GM18517 (cell line): ENCODE measurements around the gene USP19.

Experiments
- ATAC-seq: cut with Tn5 transposase; IDR thresholded peaks from one replicate; pipeline ENCODE4 v1.9.1; 2021; ENCODE audit warnings: mild to moderate bottlenecking, moderate library complexity; ENCODE audit not compliant: unreplicated experiment

Gene USP19

GRCh38 chr3:49134471-49135265, 14.0 kb upstream of the USP19 start:
- ATAC-seq, result no peak

DNA sequence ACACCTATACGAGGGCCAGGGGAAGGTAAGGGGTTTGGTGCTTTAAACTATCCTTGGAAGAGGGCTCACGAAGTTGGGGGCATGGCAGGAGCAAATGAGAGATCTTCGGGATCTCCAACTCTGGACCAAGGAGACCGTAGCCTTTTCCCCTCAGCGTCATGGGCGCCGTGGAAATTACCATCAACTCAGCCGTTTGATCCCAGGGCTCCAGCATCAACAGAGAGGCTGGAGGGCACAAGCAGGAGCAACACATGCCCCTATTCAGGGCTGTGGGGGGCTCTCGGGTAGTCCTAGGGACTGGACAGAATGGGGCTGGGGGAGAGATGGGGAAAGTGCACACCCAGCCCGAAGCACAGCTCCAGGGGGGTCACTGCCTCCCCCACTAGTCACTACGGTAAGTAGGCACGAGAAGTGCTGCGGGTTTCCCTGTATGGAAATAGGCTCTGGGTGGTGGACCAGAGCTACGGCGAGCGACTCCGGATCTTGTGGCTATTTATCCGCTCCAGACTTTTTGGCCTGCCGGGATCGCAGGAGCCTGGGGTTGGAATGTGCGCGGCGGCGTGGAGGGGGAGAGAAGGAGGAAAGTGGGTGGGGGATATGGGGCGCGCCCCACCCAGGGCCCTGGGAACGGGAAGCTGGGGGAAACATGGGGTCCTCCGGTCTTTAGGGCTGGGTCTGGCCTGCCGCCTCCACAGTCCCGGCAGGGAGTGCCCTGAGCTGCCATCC, 12.8 kb upstream of the USP19 start:
- no peak for ATAC-seq

DNA sequence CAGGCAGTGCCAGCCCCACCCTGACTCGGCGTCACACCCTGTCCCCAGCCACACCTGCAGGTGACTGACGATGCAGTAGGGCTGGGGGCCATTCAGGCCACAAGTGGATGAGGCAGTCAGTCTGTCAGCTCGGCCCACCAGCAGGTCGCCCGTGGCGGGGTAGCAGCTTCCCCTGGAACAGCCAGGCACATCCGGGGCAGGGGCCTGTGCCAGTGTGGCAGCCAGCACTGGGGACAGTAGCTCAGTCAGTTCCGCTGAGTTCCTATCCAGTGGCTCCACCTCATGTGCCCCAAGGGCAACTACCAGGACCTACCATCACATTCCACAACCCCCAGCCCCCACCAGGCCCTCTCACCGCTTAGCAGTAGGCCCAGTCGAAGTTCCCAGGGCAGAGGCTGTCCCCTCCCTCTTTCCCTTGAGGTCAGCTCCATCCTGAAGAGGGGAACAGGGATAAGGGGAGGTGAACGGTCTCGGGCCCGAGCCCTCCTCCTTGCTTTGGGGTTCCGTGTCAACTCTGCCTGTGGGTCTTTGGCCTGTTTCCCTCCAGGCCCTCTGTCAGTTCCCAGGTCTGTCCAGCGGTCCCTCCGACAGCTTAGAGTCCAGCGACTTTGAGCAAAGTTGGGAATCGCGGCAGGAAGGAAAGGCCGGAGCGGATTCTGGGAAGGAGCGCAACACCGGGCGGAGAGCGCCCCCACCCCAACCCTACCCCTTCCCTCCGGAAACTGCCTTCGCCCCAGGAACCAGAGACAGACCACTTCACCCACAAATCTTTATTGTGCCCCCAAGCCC, 12.0 kb upstream of the USP19 start, which contains the start of gene LAMB2:
Gene LAMB2, minus strand, starts transcription at position 614 of the 789 bp plus-strand sequence. Its CDS starts 183 bp downstream, at position 431.
- ATAC-seq, result no peak

GRCh38 chr3:49132073-49132436, 11.4 kb upstream of the USP19 start:
- ATAC-seq, result no peak

GRCh38 chr3:49131576-49131975, 11.0 kb upstream of the USP19 start:
- ATAC-seq, result no peak

DNA sequence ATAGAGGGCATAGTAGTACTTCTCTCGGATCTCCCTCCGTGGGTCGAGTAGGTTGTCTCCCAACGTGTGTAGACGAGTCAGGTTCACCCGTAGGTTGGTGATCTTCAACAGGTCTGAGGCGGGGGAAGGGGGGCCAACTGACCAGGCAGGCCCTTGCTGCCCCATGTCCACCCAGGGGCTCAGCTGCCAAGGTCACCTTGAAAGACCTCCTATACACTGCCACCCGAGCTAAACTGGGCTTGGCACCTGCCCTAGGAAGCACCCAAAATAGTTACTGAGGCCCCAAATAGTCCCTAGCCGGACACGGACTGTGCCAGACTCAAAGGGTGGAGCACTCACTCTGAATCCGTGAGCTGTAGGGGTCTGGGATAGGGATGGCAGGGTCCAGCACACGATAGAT, 10.4 kb upstream of the USP19 start:
- ATAC-seq, result no peak

DNA sequence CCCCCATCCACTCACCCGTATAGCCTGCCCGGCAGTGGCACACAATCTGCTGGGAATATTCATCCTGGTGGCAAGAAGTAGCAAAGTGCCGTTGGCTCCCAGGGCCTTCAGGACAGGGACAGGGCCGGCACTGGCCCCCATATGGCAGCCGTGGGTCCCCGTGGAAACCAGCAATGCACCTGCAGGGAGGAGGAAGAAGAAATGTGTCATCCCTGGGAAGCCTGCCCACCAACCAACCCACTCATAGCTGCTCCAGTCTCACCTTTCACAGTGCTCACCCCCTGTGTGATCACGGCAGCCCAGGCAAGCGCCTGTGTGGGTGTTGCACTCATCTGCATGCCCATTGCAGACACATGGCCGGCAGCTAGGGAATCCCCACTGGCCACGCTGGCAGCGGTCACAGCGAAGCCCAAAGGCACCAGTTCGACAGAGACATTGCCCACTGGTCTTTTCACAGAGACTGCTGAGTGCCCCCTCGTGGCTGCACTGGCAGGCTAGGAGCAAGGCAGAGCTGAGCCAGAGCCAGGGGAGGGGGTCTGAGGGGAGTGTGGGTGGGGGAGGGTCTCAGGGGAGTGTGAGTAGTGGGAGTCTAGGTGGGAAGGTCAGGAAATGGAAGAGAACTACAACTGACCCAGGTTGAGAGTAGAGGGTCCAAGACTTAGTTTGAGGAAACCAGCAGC, 4.5 kb upstream of the USP19 start:
- no peak for ATAC-seq

DNA sequence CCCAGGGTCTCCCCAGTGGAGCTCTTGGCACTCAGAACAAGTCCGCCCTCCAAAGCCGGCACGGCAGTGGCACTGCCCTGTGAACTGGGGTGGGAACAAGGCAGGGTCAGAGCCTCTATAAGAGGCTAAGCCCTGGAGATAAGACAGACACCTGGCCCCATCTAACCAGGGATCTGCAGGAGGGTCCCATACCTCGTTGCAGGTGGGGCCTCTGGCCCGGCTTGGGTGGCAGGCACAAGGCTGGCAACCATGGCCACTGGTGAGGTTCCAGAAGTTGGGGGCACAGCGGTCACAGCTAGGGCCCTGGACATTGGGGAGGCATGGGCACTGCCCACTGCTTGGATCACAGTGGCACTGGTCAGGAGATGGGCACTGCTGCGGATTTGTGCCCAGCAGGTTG, 3.6 kb upstream of the USP19 start:
- no peak for ATAC-seq

- no peak for ATAC-seq
Measured at GRCh38 chr3:49123687-49124086, 3.1 kb upstream of the USP19 start.

DNA sequence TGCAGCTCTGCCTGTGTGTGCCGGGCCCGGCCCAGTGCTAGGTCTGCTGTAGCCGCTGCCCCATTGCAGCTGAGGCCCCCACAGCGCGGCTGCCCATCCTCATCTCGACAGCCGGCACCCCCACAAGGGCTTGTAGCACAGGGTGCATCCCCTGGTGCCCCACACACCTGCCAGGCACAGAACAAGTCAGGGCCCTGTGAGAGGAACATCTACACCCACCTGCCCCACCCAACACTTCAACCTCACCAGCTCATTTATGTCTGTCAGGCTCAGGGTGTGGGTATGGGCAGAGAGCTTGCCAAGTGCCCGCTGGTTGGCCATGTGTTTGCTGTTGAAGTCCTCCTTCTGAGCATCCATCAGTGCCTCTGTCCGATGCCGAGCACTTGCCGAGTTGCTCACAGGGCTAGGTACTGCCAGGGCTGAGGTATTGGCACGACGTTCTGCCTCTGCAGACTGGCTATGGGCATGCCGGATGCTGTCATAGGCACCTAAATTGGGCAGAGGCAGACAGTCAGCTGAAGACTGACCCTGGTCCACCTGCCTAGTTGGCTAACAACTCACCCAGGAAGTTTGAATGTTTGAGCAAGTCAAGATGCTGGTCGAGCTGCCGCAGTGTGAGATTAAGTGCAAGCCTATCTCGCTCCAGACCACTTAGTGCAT, 2.4 kb upstream of the USP19 start:
- no peak for ATAC-seq

GRCh38 chr3:49122451-49122850, 1.8 kb upstream of the USP19 start:
- ATAC-seq, result no peak

- no peak for ATAC-seq
Measured at GRCh38 chr3:49122022-49122421, 1.4 kb upstream of the USP19 start.

DNA sequence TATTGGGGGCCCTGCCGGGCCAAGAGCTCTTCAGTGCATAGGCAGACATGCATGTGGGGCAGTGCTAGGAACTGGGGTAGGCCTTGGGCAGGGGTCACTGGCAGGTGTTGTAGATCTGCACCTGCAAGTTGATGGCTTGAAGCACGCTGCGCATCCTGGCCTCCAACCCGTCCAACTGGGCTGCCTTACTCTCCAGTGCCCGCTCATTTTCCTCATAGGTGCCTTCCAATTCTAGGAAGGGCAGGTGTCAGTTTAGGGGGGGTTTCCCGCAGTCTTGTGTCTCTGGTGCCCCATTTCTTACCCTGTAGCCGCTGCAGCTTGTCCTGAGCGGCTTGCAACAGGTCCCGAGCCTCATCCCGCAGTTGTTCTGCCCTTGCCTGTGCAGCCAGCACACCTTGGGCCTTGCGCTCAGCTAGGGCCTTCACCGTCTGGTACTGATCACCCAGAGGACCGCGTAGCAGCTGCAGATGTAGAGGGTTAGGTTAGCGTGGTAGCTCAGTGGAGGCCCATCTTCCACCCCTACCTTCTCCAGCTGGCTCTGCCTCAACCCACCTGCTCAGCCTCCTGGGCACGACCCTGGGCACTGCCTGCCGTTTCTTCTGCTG, 611 bp upstream of the USP19 start:
- no peak for ATAC-seq

- ATAC-seq, result no peak
Measured at GRCh38 chr3:49120096-49120437, 556 bp downstream of the USP19 start.

GRCh38 chr3:49119439-49119838, 1.2 kb downstream of the USP19 start:
- no peak for ATAC-seq

DNA sequence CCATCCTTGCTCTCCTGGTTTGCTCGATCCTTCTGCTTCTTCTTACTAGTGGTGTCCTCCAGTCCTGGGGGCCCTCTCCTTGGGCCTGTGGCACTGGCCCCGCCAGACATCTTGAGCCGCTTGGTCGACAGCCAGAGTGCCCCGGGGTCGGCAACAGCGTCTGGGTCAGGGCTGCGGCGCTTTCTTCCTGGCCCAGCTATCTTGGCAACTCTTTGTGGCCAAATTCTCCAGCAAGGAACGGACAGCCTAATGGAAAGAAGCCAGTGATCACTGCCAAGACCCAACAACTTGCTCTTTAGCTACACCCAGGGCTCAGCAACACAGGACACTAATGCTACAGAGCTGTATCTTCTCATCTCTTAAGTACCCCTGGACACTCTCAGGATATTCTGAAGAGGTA, 1.6 kb downstream of the USP19 start:
- ATAC-seq, result no peak

- ATAC-seq, result no peak
Measured at GRCh38 chr3:49112262-49112661, 8.4 kb downstream of the USP19 start.

DNA sequence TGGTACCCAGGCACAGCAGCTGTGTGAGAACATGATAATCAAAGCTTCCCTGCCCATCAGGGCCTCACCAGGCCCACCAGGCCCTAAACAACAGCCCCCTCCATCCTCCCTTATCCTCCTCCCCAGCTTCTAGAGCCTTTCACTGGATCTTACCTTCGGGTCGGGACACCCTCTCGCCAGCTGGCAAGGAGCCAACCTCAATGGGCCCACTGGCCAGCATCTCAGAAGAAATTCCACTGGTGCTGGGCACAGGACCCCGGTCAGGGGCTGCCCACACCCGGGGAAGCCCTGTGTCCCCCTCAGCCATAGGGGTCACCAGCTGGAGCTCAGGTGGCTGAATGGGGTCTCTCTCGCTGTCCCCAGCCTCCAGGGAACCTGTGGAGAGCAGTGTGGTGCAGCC, 9.3 kb downstream of the USP19 start:
- no peak for ATAC-seq

DNA sequence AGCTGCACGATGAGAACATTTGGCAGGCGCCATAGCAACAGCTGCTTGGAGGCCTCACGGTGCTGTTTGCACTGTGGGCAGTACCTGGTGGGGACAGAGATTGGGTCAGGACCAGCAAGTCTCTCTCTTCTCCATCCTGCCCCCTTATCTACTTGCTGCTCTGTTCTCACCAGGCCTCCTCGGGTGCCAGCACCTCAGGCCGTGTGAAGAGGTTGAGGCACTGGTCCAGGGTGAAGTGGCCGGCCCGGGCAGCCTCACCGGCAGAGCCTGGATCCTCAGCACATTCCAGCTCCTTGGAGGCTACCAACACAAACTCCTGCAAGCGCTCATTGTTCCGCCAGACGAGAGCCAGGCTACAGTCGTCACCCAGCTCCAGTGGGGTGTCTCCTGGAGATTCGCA, 9.8 kb downstream of the USP19 start:
- no peak for ATAC-seq

GRCh38 chr3:49108346-49108745, 12.3 kb downstream of the USP19 start:
- ATAC-seq, result no peak
